ENCODE measurements around the gene GIGYF2. TPM values are rescaled to one million over a fixed set of nuclear protein-coding genes. Genes with fewer than 3 reads are reported as not detected.

The GIGYF2 gene
- total RNA-seq, 1 experiment from 2014 or later: 40.4 TPM

- H3K27ac Mint-ChIP-seq (ENCODE audit: unreplicated experiment): no peak within 1 kb of the TSS
- peak within 1 kb of the TSS; percentile 42 for H3K4me3 Mint-ChIP-seq (ENCODE audit: unreplicated experiment)
- Histone ChIP-seq H3K27me3 (replicated peaks; ENCODE audit: control insufficient read depth, insufficient read depth, low read length) (no peaks in the 10 kb centered on the region), H3K4me1 (peaks cover 37% of the 10 kb centered on the region), H3K36me3 (ENCODE audit: control insufficient read depth, insufficient read depth, low read length) (no peaks in the 10 kb centered on the region), H3K9me3 (no peaks in the 10 kb centered on the region), H3K4me3 (ENCODE audit: low read depth, low read length) (no peak within 1 kb of the TSS)
- H3K9me3 Mint-ChIP-seq (ENCODE audit: unreplicated experiment): no peaks in the 10 kb centered on the region
- H3K27me3 Mint-ChIP-seq (ENCODE audit: insufficient read depth, unreplicated experiment): no peaks in the 10 kb centered on the region
- H3K36me3 Mint-ChIP-seq (ENCODE audit: insufficient read depth, unreplicated experiment): peaks cover 4% of the 10 kb centered on the region
- ChIA-PET CTCF (interaction anchor here (0.7 kb wide), 1 partner anchor 47 kb away, joined by 3 read pairs; no protein-coding TSS in a partner anchor), POLR2A (no interaction called here)
- intact Hi-C loops (cut with micrococcal nuclease; ENCODE audit: unreplicated experiment): no loop called here
- peak; percentile 34 to 55 for DNase-seq
- no TSS peak for BruUV-seq (replicated peaks)
- peaks cover 18% of the 10 kb centered on the region for H3K4me1 Mint-ChIP-seq (ENCODE audit: low read depth, unreplicated experiment)
- no peak for TF ChIP-seq CTCF (IDR thresholded peaks at IDR 0.05; ENCODE audit: insufficient read depth in 1 of 2, low read depth in 1 of 2, low read length in 1 of 2, severe bottlenecking in 1 of 2, unreplicated experiment in 1 of 2)
Observed at GRCh38 chr2:232776435-232776834, 79.3 kb downstream of the GIGYF2 start, which contains the start of gene KCNJ13. TSS of gene KCNJ13 (minus strand) at chr2:232776565. CDS start at chr2:232771362, 5,203 bp downstream.

GRCh38 chr2:232777276-232777675 lies 80.1 kb downstream of the GIGYF2 start:
- peaks cover under 1% of the 10 kb centered on the region for H3K36me3 Mint-ChIP-seq (ENCODE audit: insufficient read depth, unreplicated experiment)
- Histone ChIP-seq H3K4me1 (peaks cover 29% of the 10 kb centered on the region), H3K4me3 (ENCODE audit: low read depth, low read length) (no peak overlapping the region), H3K36me3 (ENCODE audit: control insufficient read depth, insufficient read depth, low read length) (no peaks in the 10 kb centered on the region), H3K27me3 (replicated peaks; ENCODE audit: control insufficient read depth, insufficient read depth, low read length) (no peaks in the 10 kb centered on the region), H3K9me3 (no peaks in the 10 kb centered on the region)
- BruUV-seq (replicated peaks): no TSS peak
- POLR2A ChIA-PET: no interaction called here
- no peak overlapping the region for H3K27ac Mint-ChIP-seq (ENCODE audit: unreplicated experiment)
- no peak overlapping the region for H3K4me3 Mint-ChIP-seq (ENCODE audit: unreplicated experiment)
- no peak for TF ChIP-seq CTCF (IDR thresholded peaks at IDR 0.05; ENCODE audit: insufficient read depth in 1 of 2, low read depth in 1 of 2, low read length in 1 of 2, severe bottlenecking in 1 of 2, unreplicated experiment in 1 of 2)
- intact Hi-C loops (cut with micrococcal nuclease; ENCODE audit: unreplicated experiment): no loop called here
- no peaks in the 10 kb centered on the region for H3K27me3 Mint-ChIP-seq (ENCODE audit: insufficient read depth, unreplicated experiment)
- CTCF ChIA-PET: no interaction called here
- H3K9me3 Mint-ChIP-seq (ENCODE audit: unreplicated experiment): no peaks in the 10 kb centered on the region
- DNase-seq: no peak
- peaks cover 15% of the 10 kb centered on the region for H3K4me1 Mint-ChIP-seq (ENCODE audit: low read depth, unreplicated experiment)

GRCh38 chr2:232779465-232779864 lies 82.3 kb downstream of the GIGYF2 start:
- intact Hi-C loops (cut with micrococcal nuclease; ENCODE audit: unreplicated experiment): no loop called here
- TF ChIP-seq CTCF (IDR thresholded peaks at IDR 0.05; ENCODE audit: insufficient read depth in 1 of 2, low read depth in 1 of 2, low read length in 1 of 2, severe bottlenecking in 1 of 2, unreplicated experiment in 1 of 2): no peak
- peaks cover 29% of the 10 kb centered on the region for H3K4me1 ChIP-seq
- no TSS peak for BruUV-seq (replicated peaks)
- H3K36me3 ChIP-seq (ENCODE audit: control insufficient read depth, insufficient read depth, low read length): no peaks in the 10 kb centered on the region
- H3K9me3 ChIP-seq: no peaks in the 10 kb centered on the region
- Mint-ChIP-seq H3K36me3 (ENCODE audit: insufficient read depth, unreplicated experiment) (peaks cover 7% of the 10 kb centered on the region), H3K4me1 (ENCODE audit: low read depth, unreplicated experiment) (peaks cover 13% of the 10 kb centered on the region), H3K9me3 (ENCODE audit: unreplicated experiment) (no peaks in the 10 kb centered on the region), H3K27me3 (ENCODE audit: insufficient read depth, unreplicated experiment) (no peaks in the 10 kb centered on the region), H3K27ac (ENCODE audit: unreplicated experiment) (no peak overlapping the region), H3K4me3 (ENCODE audit: unreplicated experiment) (no peak overlapping the region)
- CTCF ChIA-PET: no interaction called here
- POLR2A ChIA-PET: no interaction called here
- H3K27me3 ChIP-seq (replicated peaks; ENCODE audit: control insufficient read depth, insufficient read depth, low read length): no peaks in the 10 kb centered on the region
- DNase-seq: no peak
- no peak overlapping the region for H3K4me3 ChIP-seq (ENCODE audit: low read depth, low read length)
